Limb (tissue), 2 donors: Measurements from ENCODE around the gene SMG1.
"Not testable (repeated sequence)": the region's sequence is repeated elsewhere in the genome, so short reads cannot be mapped to it uniquely, and the experiment has no call there.

Experiments
- DNase-seq, 2 donors: peaks; one replicate each; pipeline ENCODE4 v3.0.0-alpha.2; 2016; ENCODE audit errors: extremely low spot score in 2 of 2

SMG1 gene

DNA sequence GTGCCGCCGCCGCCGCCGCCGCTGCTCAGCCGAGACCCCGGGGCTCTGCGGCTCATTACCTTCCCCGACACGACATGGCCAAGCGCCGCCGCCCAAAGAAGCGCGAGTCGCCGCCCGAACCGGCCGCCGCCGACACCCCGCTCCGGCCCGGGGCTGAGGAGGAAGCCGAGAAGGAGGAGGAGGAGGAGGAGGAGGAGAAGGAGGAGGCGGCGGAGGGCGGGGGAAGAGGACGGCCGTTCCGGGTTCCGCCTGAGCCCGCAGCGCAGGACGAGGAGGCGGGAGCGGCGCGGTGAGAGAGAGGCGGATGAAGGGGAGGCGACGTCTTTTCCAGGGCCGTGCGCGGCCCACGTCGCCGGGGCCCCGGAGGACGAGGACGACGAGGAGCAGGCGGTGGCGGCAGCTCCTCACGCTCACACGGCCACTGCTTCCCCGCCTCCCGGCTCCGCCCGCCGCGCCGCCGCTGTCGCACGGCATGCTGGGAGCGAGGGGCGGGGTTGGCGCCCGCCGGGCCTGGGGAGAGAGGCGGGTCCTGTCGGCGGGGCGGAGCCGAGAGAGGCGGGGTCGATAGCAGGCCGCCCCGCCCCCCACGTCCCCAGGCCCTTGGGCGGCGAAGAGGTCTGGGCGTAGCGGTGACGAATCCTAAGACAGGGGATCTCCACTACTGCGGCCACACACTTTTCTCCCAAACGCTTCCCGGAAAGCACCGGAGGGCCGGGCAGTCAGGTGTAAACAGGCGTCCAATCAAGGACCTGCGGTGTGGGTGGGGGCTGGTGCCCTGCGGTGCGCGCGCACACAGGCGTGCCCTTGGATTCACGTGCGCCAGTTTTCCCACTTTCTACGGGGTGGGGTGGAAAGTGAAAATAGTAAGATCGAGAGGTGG is at the start of gene SMG1:
TSS of gene SMG1 (minus strand) at position 423 of the 880 bp plus-strand sequence. CDS start at position 56, 367 bp downstream.
- peak; percentile 93 to 96 for DNase-seq

DNA sequence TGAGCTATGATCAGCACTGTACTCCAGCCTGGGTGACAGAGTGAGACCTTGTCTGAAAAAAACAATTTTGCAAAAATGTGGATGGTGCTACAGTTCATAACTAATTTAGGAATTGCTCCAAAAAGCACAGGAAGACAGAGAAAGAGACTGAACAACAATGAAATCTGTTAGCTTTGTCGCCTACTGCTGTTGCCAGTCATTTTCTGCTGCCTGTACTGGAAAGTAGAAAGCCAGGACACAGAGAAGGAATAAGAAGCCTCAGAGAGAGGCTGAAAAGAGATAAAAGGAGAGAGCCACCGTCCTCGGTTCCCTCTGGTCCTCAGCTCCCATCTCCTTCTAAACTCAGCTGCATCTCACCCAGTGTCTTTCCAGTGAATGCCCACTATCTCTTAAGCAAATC is 48.9 kb upstream of the SMG1 start:
- DNase-seq: no peak

DNA sequence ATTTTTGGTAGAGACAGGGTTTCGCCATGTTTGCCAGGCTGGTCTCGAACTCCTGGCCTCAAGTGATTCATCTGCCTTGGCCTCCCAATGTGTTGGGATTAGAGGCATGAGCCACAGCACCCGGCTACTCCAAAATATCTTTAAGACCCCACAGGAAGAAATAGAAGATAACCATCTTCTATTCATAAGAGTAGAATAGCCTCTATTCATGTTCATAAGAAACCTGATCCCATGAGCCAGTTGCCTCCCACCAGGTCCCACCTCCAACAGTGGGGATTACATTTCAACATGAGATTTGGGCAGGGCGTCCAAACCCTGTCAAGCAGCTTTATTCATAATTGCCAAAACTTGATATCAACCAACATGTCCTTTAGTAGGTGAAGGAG is 43.6 kb upstream of the SMG1 start:
- no peak for DNase-seq

DNA sequence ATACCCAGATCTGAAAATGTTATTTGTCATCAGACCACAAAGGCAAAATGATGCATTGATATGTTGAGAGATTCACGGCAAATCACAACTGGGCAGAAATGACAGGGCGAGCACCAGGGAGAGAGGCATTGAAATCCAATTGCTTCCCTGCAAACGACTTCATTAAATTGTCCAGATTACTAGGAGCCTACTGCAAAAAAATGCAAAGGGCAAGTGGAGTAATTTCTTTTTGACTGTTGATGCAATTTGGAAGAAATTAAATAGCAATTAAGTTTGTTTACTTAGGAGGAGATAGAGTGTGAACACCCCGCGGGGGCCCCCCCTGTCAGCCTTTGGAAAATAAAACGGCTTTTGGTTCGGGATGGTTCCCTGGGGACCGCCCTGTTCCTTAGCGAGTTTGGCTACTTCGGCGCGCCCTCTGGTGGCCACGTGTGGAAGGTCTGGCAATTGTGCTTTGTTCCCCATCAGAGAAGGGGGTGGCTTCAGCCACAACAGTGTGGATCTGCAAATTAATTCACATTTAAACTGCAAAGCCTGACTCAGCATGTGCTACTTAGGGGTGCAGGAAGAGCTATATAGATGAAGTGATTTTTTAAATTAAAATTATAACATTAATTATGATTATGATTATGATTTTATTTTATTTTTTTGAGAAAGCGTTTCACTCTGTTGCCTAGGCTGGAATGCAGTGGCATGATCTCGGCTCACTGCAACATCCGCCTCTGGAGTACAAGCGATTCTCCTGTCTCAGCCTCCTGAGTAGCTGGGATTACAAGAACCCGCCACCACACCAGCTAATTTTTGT is 43.0 kb upstream of the SMG1 start:
- peak; percentile 77 to 92 for DNase-seq

DNA sequence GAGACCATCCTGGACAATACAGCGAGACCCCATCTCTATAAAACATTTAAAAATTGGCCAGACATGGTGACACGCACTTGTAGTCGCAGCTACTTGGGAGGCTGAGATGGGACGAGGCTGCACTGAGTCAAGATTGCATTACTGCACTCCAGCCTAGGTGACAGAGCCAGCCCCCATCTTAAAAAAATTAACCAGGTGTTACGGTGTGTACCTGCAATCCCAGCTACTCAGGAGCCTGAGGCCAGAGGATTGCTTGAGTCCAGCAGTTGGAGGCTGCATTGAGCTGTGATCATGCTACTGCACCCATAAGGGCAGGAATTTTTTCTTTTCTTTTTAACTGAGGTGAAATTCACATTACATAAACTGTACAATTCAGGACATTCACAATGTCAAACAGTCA is 40.6 kb upstream of the SMG1 start:
- DNase-seq: no peak

DNA sequence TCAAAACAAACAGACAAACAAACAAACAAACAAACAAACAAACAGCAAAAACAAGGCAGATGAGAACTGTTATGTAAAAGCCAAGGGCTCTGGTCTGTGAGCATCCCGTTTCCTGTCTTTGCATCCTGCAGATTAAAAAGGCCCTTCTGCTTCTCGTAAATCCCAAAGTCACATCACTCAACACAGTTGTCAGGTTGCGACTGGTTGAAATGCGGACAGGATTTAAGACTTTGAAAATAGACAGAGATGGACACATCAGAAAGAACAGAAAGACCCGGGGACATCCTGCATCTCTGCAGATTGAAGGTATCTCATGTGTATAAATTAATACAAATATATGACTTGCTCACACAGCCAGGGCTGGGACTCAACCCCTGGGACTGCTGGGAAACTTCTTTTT is 39.3 kb upstream of the SMG1 start:
- DNase-seq: no peak

DNA sequence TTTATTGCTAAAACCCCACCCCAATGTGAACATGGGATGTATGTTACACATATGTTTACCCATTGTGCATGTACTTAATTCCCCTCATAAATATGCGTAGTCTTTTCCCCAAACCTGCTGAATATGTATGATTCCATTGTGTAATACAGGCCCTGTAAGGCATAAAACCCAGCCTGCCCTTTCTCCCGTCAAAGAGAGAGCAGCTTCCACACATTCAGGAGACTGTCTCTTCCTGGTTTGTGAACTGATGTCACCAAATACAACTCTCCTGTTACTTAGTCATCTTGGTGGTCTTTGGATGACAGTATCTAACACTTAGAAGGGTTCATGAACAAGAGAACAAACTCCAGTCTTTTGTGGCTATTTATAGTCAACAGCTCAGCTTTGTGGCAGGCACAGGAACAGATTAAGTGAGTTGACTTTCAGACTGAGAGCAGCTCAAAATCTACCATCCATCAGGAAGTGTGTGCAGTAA is 32.9 kb upstream of the SMG1 start:
- DNase-seq: no peak

DNA sequence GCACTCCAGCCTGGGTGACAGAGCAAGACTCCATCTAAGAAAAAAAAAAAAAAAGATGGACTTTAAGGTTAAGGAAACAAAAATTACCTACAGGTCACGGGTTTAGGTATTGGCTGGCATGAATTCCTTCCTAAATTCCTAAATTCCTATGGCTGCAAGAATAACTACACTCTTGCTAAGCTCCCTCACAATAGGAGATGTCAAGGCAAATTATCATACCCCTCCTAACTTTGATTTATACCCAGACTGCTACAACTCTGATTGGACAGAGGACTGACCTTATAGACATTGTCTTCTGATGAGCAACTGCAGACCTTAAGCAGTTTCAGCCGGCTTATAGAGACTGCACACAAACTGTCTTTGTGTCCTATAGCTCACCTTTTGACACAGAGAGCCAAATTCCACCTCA is 32.4 kb upstream of the SMG1 start:
- no peak for DNase-seq

DNA sequence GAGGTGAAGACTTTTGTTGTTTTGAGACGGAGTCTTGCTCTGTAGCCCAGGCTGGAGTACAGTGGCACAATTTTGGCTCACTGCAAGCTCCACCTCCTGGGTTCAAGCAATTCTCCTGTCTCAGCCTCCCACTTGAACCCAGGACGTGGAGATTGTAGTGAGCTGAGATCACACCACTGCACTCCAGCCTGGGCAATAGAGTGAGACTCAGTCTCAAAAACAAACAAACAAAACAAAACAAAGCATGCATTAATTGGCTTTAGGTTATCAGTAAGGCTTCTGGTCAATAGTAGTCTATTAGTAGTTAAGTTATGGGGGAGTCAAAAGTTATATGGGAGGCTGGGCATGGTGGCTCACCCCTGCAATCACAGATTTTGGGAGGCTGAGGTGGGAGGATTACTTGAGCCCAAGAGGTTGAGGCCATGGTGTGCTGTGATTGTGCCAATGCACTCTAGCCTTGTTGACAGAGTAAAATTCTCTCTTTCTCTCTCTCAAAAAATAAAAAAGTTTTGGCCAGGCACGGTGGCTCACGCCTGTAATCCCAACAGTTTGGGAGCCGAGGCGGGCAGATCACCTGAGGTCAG is 30.5 kb upstream of the SMG1 start:
- DNase-seq: not testable (repeated sequence)

DNA sequence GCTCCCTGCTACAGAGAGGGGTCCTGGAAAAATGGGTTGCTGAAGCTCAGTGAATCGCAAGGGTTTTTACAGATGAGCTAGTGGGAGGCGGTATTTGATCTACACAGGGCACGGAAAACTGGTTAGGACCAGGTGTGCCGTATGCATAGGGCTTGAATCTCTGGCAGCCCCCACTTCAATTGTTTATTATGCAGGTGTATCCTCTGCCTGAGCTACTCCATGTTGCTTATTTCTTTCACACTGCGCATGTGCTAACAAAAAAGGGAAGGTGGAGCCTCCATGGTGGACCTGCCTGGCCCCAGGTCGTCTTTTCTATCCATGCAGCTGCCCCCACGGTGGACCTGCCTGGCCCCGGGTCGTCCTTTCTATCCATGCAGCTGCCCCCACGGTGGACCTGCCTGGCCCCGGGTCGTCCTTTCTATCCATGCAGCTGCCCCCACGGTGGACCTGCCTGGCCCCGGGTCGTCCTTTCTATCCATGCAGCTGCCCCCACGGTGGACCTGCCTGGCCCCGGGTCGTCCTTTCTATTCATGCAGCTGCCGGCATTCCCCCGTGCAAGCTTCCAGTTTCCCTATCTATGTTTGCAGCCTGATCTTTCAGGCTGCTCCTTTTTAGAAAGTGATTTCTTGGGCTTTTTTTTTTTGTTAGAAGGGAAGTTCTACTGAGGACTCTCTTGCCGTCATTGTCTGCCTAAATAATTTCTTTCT is 29.8 kb upstream of the SMG1 start:
- DNase-seq: not testable (repeated sequence)

DNA sequence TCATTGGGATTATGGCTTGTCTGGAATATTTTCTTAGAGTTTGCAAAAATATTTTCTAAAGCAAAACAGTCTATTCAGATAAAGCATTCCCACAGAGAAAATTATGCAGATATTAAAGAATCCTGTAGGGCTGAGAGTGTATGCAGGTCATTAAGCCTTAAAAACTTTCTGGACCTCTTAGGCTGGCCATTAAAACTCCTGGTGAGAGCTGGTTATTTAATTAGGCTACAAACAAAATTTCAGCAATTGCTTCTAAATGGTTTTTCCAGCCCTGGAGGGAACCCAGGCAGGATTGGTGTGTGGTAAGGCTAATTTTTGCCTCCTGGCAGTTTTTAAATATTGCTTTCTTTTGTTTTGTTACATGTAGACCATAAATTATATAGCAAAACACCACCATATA is 27.3 kb upstream of the SMG1 start:
- DNase-seq: no peak

DNA sequence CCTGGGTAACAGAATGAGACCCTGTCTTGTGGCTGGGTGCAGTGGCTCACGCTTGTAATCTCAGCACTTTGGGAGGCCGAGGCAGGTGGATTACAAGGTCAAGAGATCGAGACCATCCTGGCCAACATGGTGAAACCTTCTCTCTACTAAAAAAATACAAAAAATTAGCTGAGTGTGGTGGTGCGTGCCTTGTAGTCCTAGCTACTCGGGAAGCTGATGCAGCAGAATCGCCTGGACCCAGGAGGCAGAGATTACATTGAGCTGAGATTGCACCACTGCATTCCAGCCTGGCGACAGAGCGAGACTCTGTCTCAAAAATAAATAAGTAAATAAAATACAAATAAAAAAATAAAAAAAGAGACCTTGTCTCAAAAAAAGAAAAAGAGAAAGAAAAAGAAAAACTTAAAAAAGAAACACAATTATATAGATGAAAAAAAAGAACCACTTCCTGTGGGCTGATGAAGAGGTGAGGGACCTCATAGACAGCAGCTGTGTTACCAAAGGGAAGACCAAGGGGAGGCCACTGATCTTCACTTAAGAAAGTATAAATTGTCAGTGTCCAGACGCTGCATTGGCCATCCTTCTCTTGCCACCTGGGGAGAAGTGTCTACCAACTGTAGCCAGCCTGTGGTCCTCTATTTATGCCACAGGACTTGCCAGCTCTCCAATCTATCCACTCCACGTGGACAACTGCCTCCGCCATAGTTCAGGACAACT is 24.4 kb upstream of the SMG1 start:
- DNase-seq: no peak

DNA sequence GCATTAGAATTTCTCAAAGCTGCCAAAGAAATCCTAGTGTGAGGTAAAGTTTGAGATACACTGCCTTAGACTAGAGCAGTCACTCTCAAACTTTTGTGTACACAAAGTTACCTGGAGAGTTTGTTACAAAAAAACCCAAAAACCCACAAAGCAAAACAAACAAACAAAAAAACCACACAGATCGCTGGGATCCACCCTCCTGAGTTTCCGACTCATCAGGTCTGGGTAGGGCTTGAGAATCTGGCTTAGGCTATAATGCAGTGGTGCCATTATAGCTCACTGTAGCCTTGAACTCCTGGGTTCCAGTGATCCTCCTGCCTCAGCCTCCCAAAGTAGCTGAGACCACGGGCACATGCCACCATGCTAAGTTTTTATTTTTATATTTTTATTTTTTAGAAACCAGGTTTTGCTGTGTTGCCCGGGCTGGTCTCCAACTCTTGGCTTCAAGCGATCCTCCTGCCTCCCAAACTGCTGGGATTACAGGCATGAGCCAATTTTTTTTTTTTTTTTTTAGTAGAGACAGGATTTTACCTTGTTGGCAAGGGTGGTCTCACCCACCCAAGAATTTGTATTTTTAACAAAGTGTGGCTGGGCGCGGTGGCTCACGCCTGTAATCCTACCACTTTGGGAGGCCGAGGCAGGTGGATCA is 22.3 kb upstream of the SMG1 start:
- DNase-seq: no peak

DNA sequence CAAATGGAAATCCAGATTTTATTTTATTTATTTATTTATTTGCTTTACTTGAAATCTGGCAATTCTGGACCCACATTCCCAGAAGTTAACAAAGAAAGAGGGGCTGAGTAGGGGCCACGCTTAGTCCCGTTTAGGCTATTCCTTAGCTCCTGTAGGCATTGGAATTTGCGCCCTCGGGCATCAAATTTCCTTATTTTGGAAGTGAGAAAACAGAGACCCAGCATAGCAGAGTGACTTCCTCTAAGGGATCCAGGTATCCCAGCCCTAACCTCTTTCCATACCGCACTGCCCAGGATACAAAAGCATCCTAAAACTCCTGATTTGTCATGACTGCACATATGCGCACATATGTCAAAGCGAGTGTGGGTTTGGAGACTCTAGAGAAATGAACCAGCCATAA is 19.0 kb upstream of the SMG1 start:
- DNase-seq: no peak

DNA sequence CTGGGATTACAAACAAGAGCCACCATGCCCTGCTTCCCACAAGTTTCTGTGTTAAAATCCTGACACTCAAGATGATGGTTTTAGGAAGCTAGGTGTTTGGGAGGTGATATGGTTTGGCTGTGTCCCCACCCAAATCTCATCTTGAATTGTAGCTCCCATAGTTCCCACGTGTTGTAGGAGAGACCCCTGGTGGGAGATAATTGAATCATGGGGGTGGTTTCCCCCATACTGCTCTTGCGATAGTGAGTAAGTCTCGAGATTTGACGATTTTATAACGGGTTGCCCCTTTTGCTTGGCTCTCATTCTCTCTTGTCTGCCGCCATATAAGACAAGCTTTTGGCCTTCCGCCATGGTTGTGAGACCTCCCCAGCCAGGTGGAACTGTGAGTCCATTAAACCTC is 17.2 kb upstream of the SMG1 start:
- no peak for DNase-seq

DNA sequence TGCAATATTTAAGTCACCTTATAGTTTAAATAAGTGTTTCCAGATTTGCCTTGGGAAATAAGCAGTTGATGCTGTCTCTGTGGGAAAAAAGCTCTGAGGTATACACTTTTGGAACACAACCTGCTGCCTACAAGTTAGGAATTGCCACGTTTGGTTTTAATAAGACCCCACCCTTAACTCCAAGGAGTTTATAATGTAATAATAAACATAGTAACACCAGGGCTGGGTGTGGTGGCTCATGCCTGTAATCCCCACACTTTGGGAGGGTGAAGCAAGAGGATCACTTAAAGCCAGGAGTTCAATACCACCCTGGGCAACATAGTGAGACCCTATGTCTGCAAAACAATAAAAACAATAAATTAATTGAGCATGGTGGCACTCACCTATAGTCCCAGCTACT is 15.9 kb upstream of the SMG1 start:
- no peak for DNase-seq

DNA sequence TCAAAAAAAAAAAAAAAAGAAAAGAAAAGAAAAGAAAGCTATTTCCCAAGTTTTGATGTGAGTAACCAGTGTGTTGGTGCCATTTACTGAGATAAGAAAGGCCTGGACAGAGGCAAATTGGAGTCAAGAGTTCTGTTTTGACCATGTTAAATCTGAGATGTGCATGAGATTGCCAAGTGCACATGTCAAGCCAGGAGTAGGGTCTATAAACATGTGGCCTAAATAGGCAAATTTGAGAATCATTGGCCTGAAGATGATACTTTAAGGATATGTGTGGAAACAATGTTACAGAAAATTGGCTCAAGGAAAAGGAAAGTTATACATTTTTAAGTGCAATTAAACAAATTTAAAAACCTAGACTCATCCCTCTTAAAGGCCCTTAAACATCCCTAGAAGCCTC is 15.3 kb upstream of the SMG1 start:
- DNase-seq: no peak

DNA sequence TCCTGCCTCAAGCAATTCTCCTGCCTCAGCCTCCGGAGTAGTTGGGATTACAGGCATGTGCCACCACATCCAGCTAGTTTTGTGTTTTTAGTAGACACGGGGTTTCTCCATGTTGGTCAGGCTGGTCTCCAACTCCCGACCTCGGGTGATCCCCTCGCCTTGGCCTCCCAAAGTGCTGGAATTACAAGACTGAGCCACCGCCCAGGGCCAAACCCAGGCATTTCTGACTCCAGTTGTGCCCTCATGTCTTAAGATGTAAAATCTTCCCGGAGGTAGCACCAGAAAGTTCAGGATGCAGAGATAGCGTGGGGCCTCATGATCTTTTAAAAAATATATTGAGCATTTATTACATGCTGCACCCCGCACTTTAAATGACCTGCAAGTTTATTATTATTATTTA is 12.8 kb upstream of the SMG1 start:
- no peak for DNase-seq

DNA sequence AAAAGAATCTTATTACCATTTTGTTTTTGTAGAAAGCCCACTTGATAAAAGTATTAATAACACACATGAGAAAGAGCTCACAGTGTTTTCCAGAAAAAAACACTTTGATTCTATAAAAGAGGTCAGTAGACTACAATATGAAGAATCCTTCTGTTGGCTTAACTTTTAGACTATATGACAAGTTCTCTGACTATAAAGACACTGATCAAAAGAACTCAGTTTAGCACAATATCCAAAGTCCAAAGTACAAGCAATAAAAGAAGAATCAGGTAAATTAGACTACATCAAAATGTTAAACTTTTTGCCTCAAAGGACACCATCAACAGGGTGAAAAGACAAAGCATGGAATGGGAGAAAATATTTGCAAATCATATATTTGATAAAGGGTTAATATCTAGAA is 11.2 kb upstream of the SMG1 start:
- no peak for DNase-seq

DNA sequence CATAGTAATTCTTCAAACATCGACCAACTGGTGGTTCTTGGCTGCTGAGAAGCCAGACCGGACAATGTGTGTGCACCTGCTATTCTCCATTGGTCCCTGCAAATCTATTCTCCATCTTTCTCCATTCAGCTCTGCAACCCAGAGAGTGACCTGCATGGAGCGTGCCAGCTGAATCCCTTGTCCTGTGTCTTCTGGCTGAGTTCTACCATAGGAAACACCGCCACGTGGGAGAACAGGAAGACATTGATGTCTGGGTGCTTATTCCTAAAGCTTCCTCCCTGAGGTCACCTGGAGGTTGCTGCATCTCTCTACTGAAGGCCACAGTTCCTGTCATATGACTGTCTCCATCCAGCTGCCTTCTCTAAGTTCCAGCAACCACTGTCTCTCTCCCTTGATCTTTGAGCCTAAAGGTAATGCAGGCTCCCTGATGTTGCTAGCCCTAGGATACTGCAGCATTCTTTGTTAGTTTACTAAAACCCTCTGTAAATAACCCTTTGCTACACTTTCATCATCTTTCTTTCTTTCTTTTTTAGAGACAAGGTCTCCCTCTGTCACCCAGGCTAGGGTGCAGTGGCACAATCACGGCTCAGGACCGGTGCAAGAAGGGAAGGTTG is 10.6 kb upstream of the SMG1 start:
- DNase-seq: no peak
